Sigmoid colon (tissue), 4 donors: ENCODE measurements around the gene SKIC8.

Experiments
- CTCF ChIP-seq, 4 experiments: fragments of 450-650 bp in 3 of 4; fragments of 200-600 bp in 1 of 4; IDR thresholded peaks; one replicate each; pipeline ENCODE4 v1.5.1; 2016 to 2019; ENCODE audit warnings: antibody characterized with exemption in 4 of 4, mild to moderate bottlenecking in 3 of 4, moderate library complexity in 2 of 4
- EP300 ChIP-seq, 4 donors: sonication (generic); formaldehyde crosslinking; IDR thresholded peaks; one replicate each; pipeline ENCODE4 v1.6.1; 2017; ENCODE audit warnings: antibody characterized with exemption in 4 of 4
- POLR2A ChIP-seq, 2 donors: fragments of 450-650 bp; IDR thresholded peaks; one replicate each; pipeline ENCODE4 v1.6.1; 2016; ENCODE audit warnings: antibody characterized with exemption in 2 of 2, mild to moderate bottlenecking in 2 of 2, moderate library complexity in 2 of 2
- POLR2AphosphoS5 ChIP-seq, 4 donors: sonication (generic); formaldehyde crosslinking; IDR thresholded peaks; one replicate each; pipeline ENCODE4 v1.6.1; 2017; ENCODE audit warnings: antibody characterized with exemption in 4 of 4

- TF ChIP-seq POLR2AphosphoS5 (IDR thresholded peaks at IDR 0.05) (no peak), CTCF (IDR thresholded peaks at IDR 0.05) (no peak), POLR2A (IDR thresholded peaks at IDR 0.05) (no peak), EP300 (IDR thresholded peaks at IDR 0.05) (no peak)
Measured at GRCh38 chr15:78255421-78256043, 43.9 kb downstream of the SKIC8 start.
